Subcutaneous adipose tissue (tissue), 4 donors: Measurements from ENCODE around the gene HINT1. TPM values are rescaled to one million over a fixed set of nuclear protein-coding genes. Genes with fewer than 3 reads are reported as not detected.

Source experiments
- total RNA-seq, 4 donors: library from RNA; depleted of rRNA; stranded (reverse); fragments of >200 nt; gene quantifications; one replicate each; pipeline ENCODE4 v1.1.0, GENCODE V29; 2016
- TF ChIP-seq, protein P1 (sequence below): fragments of 450-650 bp; IDR thresholded peaks from one replicate; pipeline ENCODE4 v1.5.1; 2016; ENCODE audit warnings: low read depth, mild to moderate bottlenecking, control low read depth, antibody characterized with exemption, moderate library complexity

The HINT1 gene
- total RNA-seq, 4 donors from 2014 or later: 157 to 214 (median 169) TPM

DNA sequence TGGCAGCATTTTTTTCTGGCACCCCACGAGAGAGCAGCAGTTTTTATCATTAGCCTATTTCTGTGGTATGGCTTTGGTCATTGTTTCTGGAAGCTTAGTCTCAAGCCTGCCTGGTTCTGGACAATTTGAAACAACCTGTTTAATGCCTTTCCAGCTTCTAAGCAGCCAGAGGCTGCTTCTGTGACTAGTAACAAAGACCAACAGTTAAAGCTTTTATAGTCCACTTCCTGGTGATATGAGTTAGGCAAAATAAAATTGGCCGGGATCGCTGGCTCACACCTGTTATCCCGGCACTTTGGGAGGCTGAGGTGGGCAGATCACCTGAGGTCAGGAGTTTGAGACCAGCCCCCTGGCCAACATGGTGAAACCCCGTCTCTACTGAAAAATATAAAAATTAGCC is 29.7 kb upstream of the HINT1 start:
- TF ChIP-seq, protein P1, sequence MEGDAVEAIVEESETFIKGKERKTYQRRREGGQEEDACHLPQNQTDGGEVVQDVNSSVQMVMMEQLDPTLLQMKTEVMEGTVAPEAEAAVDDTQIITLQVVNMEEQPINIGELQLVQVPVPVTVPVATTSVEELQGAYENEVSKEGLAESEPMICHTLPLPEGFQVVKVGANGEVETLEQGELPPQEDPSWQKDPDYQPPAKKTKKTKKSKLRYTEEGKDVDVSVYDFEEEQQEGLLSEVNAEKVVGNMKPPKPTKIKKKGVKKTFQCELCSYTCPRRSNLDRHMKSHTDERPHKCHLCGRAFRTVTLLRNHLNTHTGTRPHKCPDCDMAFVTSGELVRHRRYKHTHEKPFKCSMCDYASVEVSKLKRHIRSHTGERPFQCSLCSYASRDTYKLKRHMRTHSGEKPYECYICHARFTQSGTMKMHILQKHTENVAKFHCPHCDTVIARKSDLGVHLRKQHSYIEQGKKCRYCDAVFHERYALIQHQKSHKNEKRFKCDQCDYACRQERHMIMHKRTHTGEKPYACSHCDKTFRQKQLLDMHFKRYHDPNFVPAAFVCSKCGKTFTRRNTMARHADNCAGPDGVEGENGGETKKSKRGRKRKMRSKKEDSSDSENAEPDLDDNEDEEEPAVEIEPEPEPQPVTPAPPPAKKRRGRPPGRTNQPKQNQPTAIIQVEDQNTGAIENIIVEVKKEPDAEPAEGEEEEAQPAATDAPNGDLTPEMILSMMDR: no peak

DNA sequence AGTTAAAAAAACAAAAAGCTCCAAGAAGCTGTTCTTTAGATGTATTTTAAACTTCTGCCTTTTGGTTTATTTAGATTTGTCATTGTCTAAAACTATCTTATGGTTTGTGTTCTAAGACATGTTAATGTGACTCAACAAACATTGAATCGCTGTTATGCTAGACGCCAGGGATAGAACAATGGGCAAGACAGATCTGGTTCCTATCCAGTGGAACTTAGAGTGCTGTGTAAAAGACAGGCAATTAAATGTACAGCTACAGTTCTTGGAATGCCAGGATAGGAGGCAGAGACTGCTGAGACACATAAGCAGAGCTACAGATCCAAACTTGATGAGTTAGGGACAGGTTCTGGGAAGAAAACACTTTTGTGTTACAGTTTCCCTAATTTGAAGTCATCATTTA is 28.1 kb upstream of the HINT1 start:
- TF ChIP-seq, protein P1: no peak

DNA sequence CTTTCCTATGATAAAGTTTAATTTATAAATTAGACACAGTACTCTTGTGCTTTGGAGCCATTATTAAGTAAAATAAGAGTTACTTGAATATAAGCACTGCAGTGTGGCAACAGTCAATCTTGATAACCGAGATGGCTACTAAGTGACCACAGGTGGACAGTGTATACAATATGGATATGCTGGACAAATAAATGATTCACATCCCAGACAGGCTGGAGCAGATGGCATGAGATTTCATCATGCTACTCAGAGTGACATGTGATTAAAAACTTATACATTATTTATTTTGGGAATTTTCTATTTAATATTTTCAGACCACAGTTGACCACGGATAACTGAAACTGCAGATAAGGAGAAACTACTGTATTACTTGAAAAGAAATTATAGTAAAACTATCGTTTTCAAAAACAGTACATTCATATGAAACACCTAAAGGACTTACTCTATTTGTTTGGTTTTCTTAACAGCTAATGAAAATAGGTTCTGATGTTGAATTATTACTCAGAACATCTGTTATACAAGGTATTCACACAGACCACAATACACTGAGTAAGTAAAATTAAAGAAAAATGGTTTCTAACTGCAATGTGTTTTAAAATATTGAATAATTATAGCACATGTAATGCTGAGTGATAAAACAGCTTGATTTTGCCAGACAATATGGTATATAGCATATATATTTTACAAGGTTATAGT is 21.7 kb upstream of the HINT1 start:
- TF ChIP-seq, protein P1: no peak

DNA sequence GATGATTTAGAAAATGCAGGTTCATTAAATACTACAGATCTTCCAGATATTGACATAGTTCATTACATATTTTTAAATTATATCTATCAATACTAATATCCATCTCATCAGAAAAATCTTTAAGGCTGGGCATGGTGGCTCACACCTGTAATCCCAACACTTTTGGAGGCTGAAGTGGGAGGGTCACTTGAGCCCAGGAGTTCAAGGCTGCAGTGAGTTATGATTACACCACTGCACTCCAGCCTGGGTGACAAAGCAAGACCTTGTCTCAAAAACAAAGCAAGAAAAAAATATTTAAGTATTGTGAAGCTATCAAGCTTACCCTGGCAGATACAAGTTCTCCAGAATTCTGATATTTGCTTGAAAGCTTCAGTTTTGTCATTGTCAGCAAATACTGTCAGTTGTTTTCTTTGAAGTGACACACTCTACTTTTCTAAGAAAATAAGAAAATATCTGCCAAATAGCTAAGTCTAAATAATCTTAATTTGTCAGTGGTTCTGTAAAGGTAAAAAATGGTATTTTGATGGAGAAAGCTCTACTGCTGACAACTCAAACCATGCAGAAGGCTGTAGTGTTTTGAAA is 20.6 kb upstream of the HINT1 start:
- TF ChIP-seq, protein P1: no peak

DNA sequence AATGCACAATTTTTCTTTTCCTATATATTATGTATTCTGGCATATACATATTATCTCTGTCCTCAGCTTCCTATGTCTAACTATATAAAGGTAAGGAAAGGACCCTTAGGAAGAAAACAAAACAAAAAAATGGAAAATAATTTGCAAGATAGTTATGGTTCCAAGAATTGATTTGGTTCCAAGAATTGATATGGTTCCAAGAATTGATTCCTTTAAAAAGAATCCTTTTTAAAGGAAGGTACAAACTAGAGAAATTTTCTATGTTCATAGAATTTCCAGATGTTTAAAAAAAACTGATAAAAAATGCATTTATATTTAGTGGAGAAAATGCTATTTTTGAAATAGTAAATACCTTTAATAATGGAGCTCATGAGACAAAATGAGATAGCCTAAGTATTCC is 17.8 kb upstream of the HINT1 start:
- TF ChIP-seq, protein P1: no peak

DNA sequence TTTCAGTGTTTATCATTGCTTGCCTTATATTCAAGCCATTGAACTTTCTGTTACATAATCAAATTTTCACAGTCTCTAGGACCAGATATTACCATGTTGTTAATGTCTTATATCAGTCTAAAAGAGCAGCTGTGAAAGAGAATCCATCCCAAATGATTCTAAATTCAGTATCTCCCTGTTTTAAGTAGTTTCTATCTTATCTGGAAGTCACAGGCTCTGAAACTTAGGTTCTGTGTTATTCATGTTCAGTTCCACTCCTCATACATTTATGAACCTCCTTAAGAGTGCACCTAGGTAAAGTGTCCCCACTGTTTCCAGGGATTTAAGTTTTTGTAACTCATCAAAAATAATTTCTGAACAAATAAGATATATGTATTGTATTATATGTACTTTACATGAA is 15.4 kb upstream of the HINT1 start:
- TF ChIP-seq, protein P1: no peak

DNA sequence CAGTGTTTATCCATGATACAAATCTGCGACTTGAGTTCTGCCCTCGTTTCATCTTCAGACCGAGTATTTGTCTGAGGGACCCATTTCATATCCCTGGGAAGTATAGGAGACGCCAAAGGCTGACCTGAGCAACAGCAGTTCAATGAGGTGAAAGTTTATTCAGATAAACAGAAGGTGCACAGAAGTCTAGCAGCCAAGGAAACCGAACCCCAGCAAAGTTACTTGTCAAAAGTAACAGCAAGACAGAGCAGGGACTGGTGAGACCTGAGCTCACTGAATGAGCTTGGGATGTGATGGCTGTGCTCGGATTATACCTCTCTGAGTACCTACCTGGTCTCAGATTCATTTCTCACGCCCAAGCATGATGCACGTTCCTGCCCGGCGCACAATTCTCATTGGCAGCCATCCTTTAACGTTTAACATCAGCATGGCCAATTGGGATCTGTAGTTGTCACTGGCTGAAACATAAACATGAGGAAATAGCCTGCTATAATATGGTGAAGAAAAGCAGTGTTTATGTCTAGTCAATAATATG is 6.3 kb upstream of the HINT1 start:
- TF ChIP-seq, protein P1: no peak
